Right ventricle myocardium inferior (tissue), 1 donor: ENCODE results near the gene CYP11A1. TPM values are rescaled to one million over a fixed set of nuclear protein-coding genes. Genes with fewer than 3 reads are reported as not detected.
"Not testable (repeated sequence)": the region's sequence is repeated elsewhere in the genome, so short reads cannot be mapped to it uniquely, and the experiment has no call there.

Source experiments
- ATAC-seq: fragments of 200-7000 bp; cut with Tn5 transposase; one replicate; pipeline ENCODE4 v1.9.1; 2020; ENCODE audit warnings: mild to moderate bottlenecking, moderate library complexity
- DNase-seq: peaks from one replicate; pipeline ENCODE4 v3.0.0; 2021; ENCODE audit errors: missing footprints
- intact Hi-C: fragments of 100-400 bp; cut with DNase I; formaldehyde crosslinking; loops from one replicate; pipeline ENCODE4 v1.11.0; 2022
- total RNA-seq: library from RNA; stranded (reverse); fragmentation: NEBNext Ultra II Directional; extraction: Animal tissue kit (Norgen Biotek cat#: 25700); gene quantifications from one replicate; pipeline ENCODE4 v1.2.1, GENCODE V29; 2021
- donor health status: DM: no; HTN: yes; CAD: no; lungs with severe emphysema.

Gene CYP11A1
- total RNA-seq, 1 donor from 2014 or later = 0.24 TPM

DNA sequence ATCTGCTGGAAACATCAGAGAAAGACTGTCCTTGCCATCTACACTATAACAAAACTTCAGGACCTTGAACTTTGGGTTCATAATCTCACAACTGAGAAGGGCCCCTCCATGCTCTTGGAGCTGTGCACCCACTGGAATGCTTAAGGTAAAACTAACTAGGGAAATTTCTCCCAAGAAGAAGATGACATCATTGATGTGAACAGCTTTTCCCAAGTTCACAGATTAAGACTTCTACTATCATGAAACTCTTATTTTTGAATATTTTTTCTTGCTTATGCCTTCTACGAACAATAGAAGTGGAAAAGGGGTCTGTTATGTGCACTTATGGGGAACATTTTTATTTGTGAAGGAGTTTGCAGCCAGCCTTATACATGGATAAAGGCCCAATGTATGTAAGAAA, 5.0 kb downstream of the CYP11A1 start:
- ATAC-seq (no peak), DNase-seq (no peak)
- intact Hi-C loops = no loop called here

DNA sequence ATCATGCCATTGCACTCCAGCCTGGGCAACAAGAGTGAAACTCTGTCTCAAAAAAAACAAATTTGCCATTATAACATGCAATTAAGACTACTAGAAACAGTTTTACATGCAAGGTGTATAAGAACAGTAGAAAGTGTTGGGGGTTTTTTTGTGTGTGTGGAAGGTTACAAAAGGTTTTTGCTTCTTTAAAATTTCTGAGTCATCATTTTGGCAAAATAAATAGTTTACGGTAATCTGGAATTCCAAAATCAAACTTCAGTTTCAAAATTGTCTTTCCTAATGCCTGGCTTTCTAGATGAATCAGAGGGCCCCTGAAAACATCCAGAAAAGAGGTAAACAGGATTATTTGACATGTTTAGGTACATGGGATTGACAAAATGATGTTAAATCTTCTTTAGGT, 6.6 kb downstream of the CYP11A1 start:
- DNase-seq, ATAC-seq, intact Hi-C loops: not testable (repeated sequence)

DNA sequence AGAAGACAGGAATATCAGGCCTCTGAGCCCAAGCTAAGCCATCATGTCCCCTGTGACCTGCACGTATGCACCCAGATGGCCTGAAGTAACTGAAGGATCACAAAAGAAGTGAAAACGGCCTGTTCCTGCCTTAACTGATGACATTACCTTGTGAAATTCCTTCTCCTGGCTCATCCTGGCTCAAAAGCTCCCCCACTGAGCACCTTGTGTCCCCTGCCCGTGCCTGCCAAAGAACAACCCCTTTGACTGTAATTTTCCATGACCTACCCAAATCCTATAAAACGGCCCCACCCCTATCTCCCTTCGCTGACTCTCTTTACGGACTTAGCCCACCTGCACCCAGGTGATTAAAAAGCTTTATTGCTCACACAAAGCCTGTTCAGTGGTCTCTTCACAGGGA, 8.1 kb downstream of the CYP11A1 start:
- ATAC-seq, intact Hi-C loops, DNase-seq: not testable (repeated sequence)

DNA sequence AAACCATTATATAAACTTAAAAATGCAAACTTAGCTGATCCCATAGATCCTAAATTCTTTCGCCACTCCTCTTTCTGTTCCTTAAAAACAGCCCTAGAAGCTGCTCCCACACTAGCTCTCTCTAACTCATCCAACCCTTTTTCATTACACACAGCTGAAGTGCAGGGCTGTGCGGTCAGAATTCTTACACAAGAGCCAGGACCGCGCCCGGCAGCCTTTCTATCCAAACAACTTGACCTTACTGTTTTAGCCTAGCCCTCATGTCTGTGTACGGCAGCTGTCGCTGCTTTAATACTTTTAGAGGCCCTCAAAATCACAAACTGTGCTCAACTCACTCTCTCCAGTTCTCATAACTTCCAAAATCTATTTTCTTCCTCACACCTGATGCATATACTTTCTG, 9.9 kb downstream of the CYP11A1 start:
- DNase-seq, intact Hi-C loops, ATAC-seq: not testable (repeated sequence)

DNA sequence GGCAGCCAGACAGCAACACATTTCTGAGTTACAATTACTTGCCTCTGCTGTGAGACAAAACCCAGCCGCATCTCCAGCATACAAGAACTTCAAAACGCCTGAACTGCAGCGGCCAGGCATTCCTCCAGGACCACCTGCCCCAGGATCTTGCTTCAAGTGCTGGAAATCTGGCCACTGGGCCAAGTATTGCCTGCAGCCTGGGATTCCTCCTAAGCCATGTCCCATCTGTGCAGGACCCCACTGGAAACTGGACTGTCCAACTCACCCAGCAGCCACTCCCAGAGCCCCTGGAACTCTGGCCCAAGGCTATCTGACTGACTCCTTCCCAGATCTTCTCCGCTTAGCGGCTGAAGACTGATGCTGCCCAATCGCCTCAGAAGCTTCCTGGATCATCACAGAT, 11.4 kb downstream of the CYP11A1 start:
- intact Hi-C loops, ATAC-seq, DNase-seq: not testable (repeated sequence)

GRCh38 chr15:74353992-74354391, 13.5 kb downstream of the CYP11A1 start:
- intact Hi-C loops, DNase-seq, ATAC-seq: not testable (repeated sequence)

- no peak for DNase-seq
- intact Hi-C loops = no loop called here
- no peak for ATAC-seq
Measured at GRCh38 chr15:74352393-74352910, 15.0 kb downstream of the CYP11A1 start.

DNA sequence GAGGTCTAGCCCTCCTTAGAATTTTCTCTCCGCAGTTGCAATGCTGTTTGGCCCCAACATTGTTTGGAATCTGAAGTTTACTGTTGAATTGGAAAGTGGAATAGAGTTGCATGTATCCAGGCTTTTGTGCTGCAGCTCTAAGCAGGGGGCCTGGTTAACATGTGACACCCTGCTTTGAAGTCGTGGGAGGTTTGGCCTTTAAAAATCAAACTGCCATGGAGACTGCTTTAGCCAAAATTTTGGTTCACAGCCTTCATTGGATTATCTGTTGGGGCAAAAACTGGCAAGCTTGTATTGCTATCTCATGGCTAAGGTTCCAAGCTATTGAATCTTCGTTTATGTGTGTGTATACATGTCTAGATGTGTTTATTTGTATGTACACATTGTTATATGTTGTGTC, 15.8 kb downstream of the CYP11A1 start:
- DNase-seq (no peak), ATAC-seq (no peak)
- intact Hi-C loops = no loop called here

GRCh38 chr15:74350295-74351275, 16.9 kb downstream of the CYP11A1 start:
- DNase-seq (no peak), ATAC-seq (no peak)
- intact Hi-C loops = no loop called here

DNA sequence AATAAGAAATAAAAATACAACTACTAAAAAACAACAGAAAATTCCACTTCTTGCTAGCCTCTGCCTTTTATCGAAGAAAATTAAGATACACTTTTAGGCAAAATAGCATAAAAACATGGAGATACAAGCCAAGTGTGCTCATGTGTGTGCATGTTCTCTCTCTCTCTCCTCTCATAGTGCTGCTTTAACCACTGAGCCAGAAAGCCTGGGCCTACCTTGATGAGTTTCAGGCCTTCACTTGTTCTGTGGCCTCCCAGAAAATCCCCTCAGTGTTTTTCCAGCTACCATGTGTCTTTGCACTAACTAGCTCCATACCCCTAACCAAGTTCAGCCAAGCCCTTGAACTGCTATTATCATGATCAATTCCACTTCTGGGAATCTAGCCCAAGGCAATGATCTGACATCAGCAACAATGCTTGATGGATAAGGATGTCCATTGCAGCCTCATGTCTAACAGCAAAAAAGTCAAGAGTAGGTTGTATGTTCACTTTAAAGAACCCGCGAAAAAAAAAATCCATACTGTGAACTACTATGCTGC, 18.1 kb downstream of the CYP11A1 start:
- intact Hi-C loops = no loop called here
- DNase-seq (no peak), ATAC-seq (no peak)

DNA sequence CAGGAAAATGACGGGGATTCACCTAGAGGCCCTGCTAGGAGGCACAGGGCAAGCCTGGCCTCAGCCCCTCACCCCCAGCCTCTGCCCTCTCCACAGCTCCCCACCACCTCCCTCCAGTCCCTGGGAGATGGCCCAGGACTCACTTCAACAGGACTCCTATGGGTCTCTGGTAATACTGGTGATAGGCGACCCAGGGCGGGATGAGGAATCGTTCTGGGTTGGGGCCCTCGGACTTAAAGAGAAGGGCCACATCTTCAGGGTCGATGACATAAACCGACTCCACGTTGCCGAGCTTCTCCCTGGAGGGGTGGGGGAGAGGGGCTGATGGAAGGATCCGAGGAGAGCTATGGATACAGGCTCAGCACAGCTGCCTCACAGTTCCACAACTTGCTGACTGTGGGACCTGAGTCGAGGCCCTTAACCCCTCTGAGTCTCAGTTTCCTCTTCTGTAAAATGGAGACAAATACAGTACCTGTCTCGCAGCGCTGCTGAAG, 19.6 kb downstream of the CYP11A1 start:
- DNase-seq (no peak), ATAC-seq (no peak)
- intact Hi-C loops = no loop called here

DNA sequence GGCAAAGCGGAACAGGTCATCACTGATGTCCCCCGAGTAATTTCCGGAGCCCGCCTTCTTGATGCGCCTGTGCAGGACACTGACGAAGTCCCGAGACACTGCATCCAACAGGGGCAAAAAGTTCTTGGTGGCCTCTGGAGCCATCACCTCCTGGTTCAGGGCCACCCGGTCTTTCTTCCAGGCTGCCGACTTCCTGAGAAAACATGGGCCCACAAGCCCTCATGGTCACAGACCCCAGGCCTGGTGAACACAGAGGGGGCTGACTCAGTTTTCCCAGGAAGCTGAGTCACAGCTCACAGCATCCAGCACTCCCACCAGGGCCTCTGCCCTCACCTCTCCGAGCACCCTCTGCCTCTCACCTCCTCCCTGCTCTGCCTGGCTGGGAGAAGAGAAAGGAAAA, 22.4 kb downstream of the CYP11A1 start:
- intact Hi-C loops = no loop called here
- ATAC-seq (no peak), DNase-seq (no peak)

- DNase-seq (no peak), ATAC-seq (no peak)
- intact Hi-C loops = no loop called here
Measured at GRCh38 chr15:74343797-74344127, 23.7 kb downstream of the CYP11A1 start.

- ATAC-seq = no peak
- DNase-seq = no peak
- intact Hi-C loops = no loop called here
Measured at GRCh38 chr15:74343127-74343796, 24.2 kb downstream of the CYP11A1 start.

DNA sequence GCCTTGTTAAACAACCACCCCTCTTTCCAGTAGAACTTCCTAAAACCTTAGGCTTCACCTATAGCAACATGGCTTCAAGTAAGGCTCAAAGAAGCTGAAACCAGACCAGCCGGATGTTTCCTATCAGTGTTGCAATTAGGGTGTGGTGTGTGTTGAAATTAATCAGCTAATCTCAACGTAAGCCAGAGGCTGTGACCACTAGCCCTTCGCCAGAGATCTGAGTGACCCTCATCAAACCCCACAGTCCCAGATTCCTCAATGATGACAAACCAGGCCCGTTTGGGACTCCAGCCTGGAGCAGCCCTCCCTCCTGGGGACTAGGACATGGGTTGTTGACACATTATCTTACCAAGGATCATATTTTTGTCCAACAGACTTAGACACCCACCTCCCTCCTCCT, 27.3 kb downstream of the CYP11A1 start:
- no peak for ATAC-seq
- intact Hi-C loops = no loop called here
- DNase-seq = no peak

- ATAC-seq (no peak), DNase-seq (no peak)
- intact Hi-C loops = no loop called here
Measured at GRCh38 chr15:74339371-74339770, 28.1 kb downstream of the CYP11A1 start.

GRCh38 chr15:74338676-74339075, 28.8 kb downstream of the CYP11A1 start:
- ATAC-seq = no peak
- DNase-seq = no peak
- intact Hi-C loops = no loop called here

DNA sequence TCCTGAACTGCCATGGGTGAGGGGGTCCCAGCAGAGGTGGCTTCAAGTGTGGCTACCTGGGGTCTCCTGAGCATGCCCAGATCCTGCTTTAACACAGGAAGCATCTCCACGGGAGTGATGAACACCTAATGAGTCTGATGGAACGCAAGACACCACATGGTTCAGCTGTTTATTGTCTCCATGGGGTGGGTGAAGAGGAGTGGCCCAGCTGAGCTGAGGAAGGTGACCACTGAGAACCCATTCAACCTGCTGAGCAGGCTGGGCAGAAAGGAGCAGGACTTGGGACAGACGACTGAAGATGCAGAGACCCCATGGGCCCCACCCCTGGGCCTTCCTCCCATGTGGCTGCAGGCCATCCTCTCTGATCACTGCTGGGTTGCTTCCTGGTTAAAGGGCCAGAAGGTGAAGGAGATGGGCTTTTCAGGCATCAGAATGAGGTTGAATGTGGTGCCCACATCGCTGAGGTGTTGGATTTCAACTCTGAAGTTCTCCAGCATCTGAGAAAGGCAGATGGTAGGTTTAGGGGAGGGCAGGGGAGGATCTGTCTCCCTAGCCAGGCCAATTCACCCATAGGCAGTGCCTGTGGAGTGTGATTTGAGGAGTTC, 29.7 kb downstream of the CYP11A1 start:
- ATAC-seq = no peak

GRCh38 chr15:74337146-74337545, 30.3 kb downstream of the CYP11A1 start:
- intact Hi-C loops = no loop called here
- no peak for DNase-seq
- no peak for ATAC-seq

More for the DNA sequence above, 29.7 kb downstream of the CYP11A1 start:
- no peak for DNase-seq
- intact Hi-C loops = no loop called here
